Muscle layer of duodenum (tissue), 2 donors: ENCODE data around the gene TTF2.
A peak's percentile ranks its signal among the peaks of the same experiment; 100 is the strongest.

Experiments
- H3K27ac ChIP-seq: one replicate; pipeline ENCODE4 v1.7.0; 2013; ENCODE audit warnings: mild to moderate bottlenecking, low read length
- H3K27me3 ChIP-seq: one replicate; pipeline ENCODE4 v1.7.0; 2013; ENCODE audit warnings: low read depth, mild to moderate bottlenecking, control low read depth, low read length
- H3K36me3 ChIP-seq, 2 donors: one replicate each; pipeline ENCODE4 v1.7.0; 2013; ENCODE audit warnings: low read length in 2 of 2, control low read depth in 1 of 2, mild to moderate bottlenecking in 1 of 2; ENCODE audit not compliant: insufficient read depth in 2 of 2, control insufficient read depth in 1 of 2
- H3K4me1 ChIP-seq, 2 donors: one replicate each; pipeline ENCODE4 v1.7.0; 2013; ENCODE audit warnings: low read length in 2 of 2, mild to moderate bottlenecking in 2 of 2, control low read depth in 1 of 2, moderate library complexity in 1 of 2; ENCODE audit not compliant: insufficient read depth in 2 of 2, control insufficient read depth in 1 of 2
- H3K4me3 ChIP-seq, 2 donors: one replicate each; pipeline ENCODE4 v1.7.0; 2013; ENCODE audit warnings: low read length in 2 of 2, low read depth in 1 of 2, mild to moderate bottlenecking in 1 of 2
- H3K9me3 ChIP-seq, 2 donors: one replicate each; pipeline ENCODE4 v1.7.0; 2013; ENCODE audit warnings: low read length in 2 of 2, control low read depth in 1 of 2, mild to moderate bottlenecking in 1 of 2; ENCODE audit not compliant: control insufficient read depth in 1 of 2
- donor health status: healthy.

Gene TTF2

GRCh38 chr1:117122330-117123025 is 62.4 kb downstream of the TTF2 start:
- Histone ChIP-seq H3K4me1 (peaks cover 4 to 12% of the 10 kb centered on the region in 2 donors), H3K9me3 (no peaks in the 10 kb centered on the region), H3K27ac (peak overlapping the region; percentile 87), H3K27me3 (no peaks in the 10 kb centered on the region), H3K36me3 (no peaks in the 10 kb centered on the region), H3K4me3 (peak overlapping the region; percentile 60 to 80)

DNA sequence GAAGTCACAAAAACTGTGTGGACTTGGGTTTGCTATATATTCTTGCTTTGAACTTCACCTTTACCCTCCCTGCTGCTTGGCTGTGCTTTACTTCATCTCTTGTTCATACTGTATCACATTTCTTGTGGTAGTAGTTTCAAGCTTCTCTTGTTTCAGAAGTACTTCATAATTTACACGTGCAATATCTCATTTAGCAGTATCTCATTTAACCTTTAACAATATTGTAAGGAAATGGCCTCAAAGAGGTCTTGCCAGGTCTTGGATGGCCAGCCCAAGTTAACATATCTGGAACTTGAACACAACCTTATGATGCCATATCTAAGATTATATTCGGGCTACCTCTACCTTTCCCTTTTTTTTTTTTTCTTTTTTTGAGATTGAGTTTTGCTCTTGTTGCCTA is 63.1 kb downstream of the TTF2 start:
- H3K36me3 ChIP-seq, result no peaks in the 10 kb centered on the region
- no peaks in the 10 kb centered on the region for H3K27me3 ChIP-seq
- no peaks in the 10 kb centered on the region for H3K9me3 ChIP-seq
- H3K4me3 ChIP-seq, result no peak overlapping the region
- no peak overlapping the region for H3K27ac ChIP-seq
- H3K4me1 ChIP-seq, result peaks cover 4 to 12% of the 10 kb centered on the region in 2 donors

DNA sequence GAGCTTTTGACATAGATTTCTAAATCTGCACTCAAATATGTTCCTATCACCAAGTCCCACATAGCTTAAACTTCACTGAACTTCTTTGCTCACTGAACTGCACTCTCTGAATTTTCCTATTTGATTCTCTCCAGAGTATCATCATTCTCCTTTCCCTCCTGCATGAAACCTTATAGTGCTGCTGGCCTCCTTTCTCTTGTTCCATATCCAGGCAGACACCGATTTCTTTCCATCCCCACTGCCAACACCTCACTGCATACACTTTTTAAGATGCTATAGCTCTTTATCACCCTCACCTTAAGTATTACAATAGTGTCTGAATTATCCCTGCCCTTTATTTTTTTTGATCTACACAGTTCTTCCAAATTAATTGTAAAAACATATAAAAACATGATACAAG is 64.5 kb downstream of the TTF2 start:
- Histone ChIP-seq H3K27me3 (no peaks in the 10 kb centered on the region), H3K27ac (no peak overlapping the region), H3K9me3 (no peaks in the 10 kb centered on the region), H3K36me3 (no peaks in the 10 kb centered on the region), H3K4me1 (peaks cover 4 to 12% of the 10 kb centered on the region in 2 donors), H3K4me3 (no peak overlapping the region)

GRCh38 chr1:117127795-117128194 is 67.7 kb downstream of the TTF2 start:
- Histone ChIP-seq H3K27me3 (no peaks in the 10 kb centered on the region), H3K4me1 (no peaks in the 10 kb centered on the region), H3K27ac (no peak overlapping the region), H3K4me3 (no peak overlapping the region), H3K9me3 (no peaks in the 10 kb centered on the region), H3K36me3 (no peaks in the 10 kb centered on the region)

GRCh38 chr1:117128323-117129079 is 68.4 kb downstream of the TTF2 start:
- H3K27me3 ChIP-seq, result no peaks in the 10 kb centered on the region
- no peaks in the 10 kb centered on the region for H3K9me3 ChIP-seq
- no peak overlapping the region for H3K4me3 ChIP-seq
- no peak overlapping the region for H3K27ac ChIP-seq
- H3K4me1 ChIP-seq, result no peaks in the 10 kb centered on the region
- H3K36me3 ChIP-seq, result no peaks in the 10 kb centered on the region

DNA sequence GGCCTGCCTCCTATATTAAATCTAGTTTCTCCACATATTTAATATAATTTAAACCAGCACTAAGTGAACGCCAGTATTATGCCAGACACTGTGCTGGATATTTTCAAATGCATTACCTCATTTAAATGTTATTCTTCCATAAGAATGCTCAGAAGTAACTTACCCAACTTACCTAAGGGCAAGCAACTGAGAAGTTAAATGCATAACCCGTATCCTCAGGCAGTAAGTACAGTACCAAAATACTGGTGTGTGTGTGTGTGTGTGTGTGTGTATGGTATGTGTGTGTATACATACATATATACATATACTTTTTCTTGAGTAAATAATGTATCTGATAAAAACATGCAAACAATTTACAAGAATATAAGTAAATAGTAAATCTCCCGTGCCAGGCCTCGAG is 70.4 kb downstream of the TTF2 start:
- H3K4me3 ChIP-seq, result no peak overlapping the region
- H3K27ac ChIP-seq, result no peak overlapping the region
- H3K4me1 ChIP-seq, result no peaks in the 10 kb centered on the region
- H3K27me3 ChIP-seq, result no peaks in the 10 kb centered on the region
- no peaks in the 10 kb centered on the region for H3K36me3 ChIP-seq
- no peaks in the 10 kb centered on the region for H3K9me3 ChIP-seq

DNA sequence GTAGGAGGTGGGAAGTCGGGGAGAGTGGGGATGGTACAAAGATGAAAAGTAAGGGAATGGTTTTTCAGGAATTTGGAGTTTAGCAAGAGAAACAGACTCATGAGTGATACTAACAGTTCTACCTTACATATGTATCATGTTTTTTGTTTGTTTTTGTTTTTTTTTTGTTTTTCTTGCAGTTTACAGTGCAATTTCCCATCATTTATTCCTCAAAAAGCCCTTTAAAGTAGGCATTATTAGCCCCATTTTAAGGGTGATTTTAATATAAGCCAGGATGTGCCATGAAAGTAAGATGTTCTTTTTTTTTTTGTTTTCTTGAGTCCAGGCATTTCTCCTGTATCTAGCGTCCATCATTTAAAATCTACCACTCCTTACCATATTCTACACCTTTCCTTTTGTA is 75.2 kb downstream of the TTF2 start:
- H3K4me3 ChIP-seq, result no peak overlapping the region
- H3K27me3 ChIP-seq, result no peaks in the 10 kb centered on the region
- H3K9me3 ChIP-seq, result no peaks in the 10 kb centered on the region
- no peak overlapping the region for H3K27ac ChIP-seq
- no peaks in the 10 kb centered on the region for H3K36me3 ChIP-seq
- no peaks in the 10 kb centered on the region for H3K4me1 ChIP-seq

DNA sequence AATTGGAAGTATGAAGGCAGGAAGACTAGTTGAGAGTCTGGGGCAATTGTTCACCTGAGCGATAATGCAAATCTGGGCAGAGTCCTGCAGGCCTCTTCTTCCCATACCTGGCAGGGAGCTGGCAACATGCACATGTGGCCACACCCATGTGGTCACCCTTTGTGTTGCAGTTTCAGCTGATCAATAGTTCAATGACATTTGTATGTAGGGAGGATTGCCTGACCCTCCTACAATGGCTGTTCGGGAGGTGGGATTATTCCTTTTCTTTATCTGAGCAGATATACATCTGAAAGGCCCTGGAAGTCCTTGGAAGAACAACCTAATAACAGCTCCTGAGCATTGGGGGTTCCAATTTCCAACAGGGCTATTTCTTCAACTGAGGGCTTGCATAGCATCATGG is 76.6 kb downstream of the TTF2 start:
- H3K27ac ChIP-seq, result no peak overlapping the region
- H3K9me3 ChIP-seq, result no peaks in the 10 kb centered on the region
- no peak overlapping the region for H3K4me3 ChIP-seq
- H3K4me1 ChIP-seq, result no peaks in the 10 kb centered on the region
- H3K27me3 ChIP-seq, result no peaks in the 10 kb centered on the region
- no peaks in the 10 kb centered on the region for H3K36me3 ChIP-seq

GRCh38 chr1:117137281-117137855 is 77.2 kb downstream of the TTF2 start:
- Histone ChIP-seq H3K27me3 (no peaks in the 10 kb centered on the region), H3K27ac (no peak overlapping the region), H3K4me1 (no peaks in the 10 kb centered on the region), H3K4me3 (no peak overlapping the region), H3K9me3 (no peaks in the 10 kb centered on the region), H3K36me3 (no peaks in the 10 kb centered on the region)

DNA sequence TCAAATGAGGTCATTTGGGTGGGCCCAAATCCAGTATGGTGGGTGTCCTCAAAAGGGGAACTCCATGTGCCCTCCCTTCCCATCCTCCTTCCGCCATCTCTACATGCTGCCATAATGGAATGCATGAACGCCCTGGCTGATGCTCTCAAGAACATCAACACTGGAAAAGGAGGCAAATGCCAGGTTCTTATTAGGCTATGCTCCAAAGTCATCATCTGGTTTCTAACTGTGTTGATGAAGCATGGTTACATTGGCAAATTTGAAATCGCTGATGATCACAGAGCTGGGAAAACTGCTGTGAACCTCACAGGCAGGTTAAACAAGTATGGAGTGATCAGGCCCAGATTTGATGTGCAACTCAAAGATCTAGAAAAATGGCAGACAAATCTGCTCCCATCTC is 78.0 kb downstream of the TTF2 start:
- Histone ChIP-seq H3K36me3 (no peaks in the 10 kb centered on the region), H3K27me3 (no peaks in the 10 kb centered on the region), H3K4me3 (no peak overlapping the region), H3K4me1 (no peaks in the 10 kb centered on the region), H3K9me3 (no peaks in the 10 kb centered on the region), H3K27ac (no peak overlapping the region)

DNA sequence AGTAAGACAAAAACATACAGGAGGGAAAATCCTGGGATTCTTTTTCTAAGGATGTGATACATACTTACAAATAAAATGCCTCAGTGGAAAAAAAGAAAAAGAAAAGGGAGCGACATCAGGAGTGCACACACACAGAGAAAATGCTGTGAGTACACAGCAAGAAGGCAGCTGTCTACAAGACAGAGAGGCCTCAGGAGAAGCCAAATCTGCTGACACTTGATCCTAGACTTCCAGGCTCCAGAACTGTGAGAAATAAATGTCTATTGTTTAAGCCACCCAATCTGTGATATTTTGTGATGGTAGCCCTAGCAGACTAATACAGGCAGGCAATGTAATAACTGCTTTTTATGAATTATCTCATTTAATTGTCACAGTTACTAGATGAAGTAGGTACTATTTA is 78.4 kb downstream of the TTF2 start:
- H3K27ac ChIP-seq, result no peak overlapping the region
- H3K27me3 ChIP-seq, result no peaks in the 10 kb centered on the region
- no peaks in the 10 kb centered on the region for H3K36me3 ChIP-seq
- H3K4me1 ChIP-seq, result no peaks in the 10 kb centered on the region
- H3K4me3 ChIP-seq, result no peak overlapping the region
- no peaks in the 10 kb centered on the region for H3K9me3 ChIP-seq
